ENCODE results near the gene AMOTL1. TPM values are rescaled to one million over a fixed set of nuclear protein-coding genes. Genes with fewer than 3 reads are reported as not detected.

The AMOTL1 gene
- total RNA-seq, 1 donor from 2014 or later, result 45.6 TPM

DNA sequence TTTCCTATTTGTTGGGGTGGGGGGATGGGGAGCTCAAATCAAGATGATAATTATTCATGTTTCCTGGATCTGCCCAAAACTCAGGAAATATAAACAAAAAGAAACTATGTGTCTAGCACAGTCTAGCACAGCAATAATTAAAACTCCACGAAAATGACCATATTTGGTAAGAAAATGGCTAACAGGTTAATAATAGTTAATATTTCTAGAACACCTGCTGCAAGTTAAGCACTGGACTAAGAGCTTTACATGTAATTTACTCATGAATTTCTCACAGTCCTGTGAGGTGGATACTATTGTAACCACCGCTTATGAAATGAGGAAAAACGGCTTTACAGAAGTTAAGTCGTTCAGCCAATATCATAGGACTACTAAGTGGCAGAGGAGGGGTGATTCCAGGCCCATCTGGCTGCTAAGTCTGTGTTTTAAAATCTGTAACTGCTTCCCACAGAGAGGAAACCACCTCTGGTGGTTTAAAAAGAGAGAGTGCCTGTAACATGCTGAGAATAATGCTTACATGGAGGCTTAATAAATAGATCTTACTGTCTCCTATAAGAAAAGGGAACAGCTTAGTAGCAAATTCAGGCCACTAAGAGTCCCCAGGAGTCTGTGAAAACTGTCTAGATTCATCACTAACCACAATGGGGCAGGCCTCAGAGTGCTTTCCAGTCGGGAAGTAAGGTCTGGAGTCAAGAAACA is 11.0 kb upstream of the AMOTL1 start:
- no peaks in the 10 kb centered on the region for H3K36me3 Mint-ChIP-seq (ENCODE audit: low read depth)
- no peak overlapping the region for H3K4me3 Mint-ChIP-seq (ENCODE audit: unreplicated experiment)
- TF ChIP-seq, protein P1, sequence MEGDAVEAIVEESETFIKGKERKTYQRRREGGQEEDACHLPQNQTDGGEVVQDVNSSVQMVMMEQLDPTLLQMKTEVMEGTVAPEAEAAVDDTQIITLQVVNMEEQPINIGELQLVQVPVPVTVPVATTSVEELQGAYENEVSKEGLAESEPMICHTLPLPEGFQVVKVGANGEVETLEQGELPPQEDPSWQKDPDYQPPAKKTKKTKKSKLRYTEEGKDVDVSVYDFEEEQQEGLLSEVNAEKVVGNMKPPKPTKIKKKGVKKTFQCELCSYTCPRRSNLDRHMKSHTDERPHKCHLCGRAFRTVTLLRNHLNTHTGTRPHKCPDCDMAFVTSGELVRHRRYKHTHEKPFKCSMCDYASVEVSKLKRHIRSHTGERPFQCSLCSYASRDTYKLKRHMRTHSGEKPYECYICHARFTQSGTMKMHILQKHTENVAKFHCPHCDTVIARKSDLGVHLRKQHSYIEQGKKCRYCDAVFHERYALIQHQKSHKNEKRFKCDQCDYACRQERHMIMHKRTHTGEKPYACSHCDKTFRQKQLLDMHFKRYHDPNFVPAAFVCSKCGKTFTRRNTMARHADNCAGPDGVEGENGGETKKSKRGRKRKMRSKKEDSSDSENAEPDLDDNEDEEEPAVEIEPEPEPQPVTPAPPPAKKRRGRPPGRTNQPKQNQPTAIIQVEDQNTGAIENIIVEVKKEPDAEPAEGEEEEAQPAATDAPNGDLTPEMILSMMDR (IDR thresholded peaks at IDR 0.05), result no peak
- no peaks in the 10 kb centered on the region for H3K9me3 Mint-ChIP-seq (ENCODE audit: low read depth)
- peaks cover 14% of the 10 kb centered on the region for H3K4me1 Mint-ChIP-seq (ENCODE audit: low read depth)
- DNase-seq (ENCODE audit: low spot score), result no peak
- no peak overlapping the region for H3K27ac Mint-ChIP-seq (ENCODE audit: unreplicated experiment)
- H3K27me3 Mint-ChIP-seq (ENCODE audit: low read depth), result no peaks in the 10 kb centered on the region

DNA sequence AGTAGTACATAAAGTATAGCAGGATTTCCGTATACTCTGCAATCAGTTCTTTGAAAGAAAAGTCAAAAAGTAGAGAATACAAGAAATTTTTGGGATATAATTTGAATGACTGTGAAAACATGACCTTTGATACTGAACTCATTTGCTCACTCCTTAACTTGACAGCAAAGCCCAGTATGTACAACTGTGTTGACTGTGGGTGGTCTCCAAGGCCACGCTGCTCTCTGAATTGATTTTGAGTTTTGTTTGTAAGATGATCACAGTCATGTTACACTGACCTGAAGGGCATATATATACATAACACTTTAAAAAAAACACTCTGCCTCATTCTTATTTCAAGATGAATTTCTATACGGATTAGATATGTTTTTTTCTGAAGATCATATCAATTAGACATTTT is 9.5 kb upstream of the AMOTL1 start:
- no peak overlapping the region for H3K27ac Mint-ChIP-seq (ENCODE audit: unreplicated experiment)
- H3K27me3 Mint-ChIP-seq (ENCODE audit: low read depth), result no peaks in the 10 kb centered on the region
- no peaks in the 10 kb centered on the region for H3K9me3 Mint-ChIP-seq (ENCODE audit: low read depth)
- H3K4me3 Mint-ChIP-seq (ENCODE audit: unreplicated experiment), result no peak overlapping the region
- peaks cover 8% of the 10 kb centered on the region for H3K4me1 Mint-ChIP-seq (ENCODE audit: low read depth)
- TF ChIP-seq, protein P1 (IDR thresholded peaks at IDR 0.05), result no peak
- no peaks in the 10 kb centered on the region for H3K36me3 Mint-ChIP-seq (ENCODE audit: low read depth)
- DNase-seq (ENCODE audit: low spot score), result no peak

DNA sequence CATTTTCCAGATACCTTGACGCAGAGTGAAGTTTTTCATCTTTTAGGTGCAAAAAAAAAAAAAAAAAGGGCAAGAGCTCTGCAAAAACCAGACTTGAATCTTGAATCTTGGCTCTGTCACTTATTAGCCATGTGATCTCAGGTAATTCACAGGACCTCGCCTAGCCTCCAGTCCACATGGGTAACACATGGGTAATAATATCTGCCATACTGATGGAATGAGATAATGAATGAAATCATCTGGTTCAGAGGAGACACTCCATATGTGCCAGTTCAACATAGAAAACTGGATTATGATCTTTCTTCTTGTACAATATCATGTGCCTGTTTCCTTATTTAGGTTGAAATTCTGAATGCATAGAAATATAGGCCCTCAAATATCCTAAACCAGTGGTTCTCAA is 8.6 kb upstream of the AMOTL1 start:
- no peaks in the 10 kb centered on the region for H3K9me3 Mint-ChIP-seq (ENCODE audit: low read depth)
- DNase-seq (ENCODE audit: low spot score), result no peak
- no peak overlapping the region for H3K4me3 Mint-ChIP-seq (ENCODE audit: unreplicated experiment)
- TF ChIP-seq, protein P1 (IDR thresholded peaks at IDR 0.05), result no peak
- peaks cover 8% of the 10 kb centered on the region for H3K4me1 Mint-ChIP-seq (ENCODE audit: low read depth)
- no peaks in the 10 kb centered on the region for H3K36me3 Mint-ChIP-seq (ENCODE audit: low read depth)
- no peak overlapping the region for H3K27ac Mint-ChIP-seq (ENCODE audit: unreplicated experiment)
- H3K27me3 Mint-ChIP-seq (ENCODE audit: low read depth), result no peaks in the 10 kb centered on the region

DNA sequence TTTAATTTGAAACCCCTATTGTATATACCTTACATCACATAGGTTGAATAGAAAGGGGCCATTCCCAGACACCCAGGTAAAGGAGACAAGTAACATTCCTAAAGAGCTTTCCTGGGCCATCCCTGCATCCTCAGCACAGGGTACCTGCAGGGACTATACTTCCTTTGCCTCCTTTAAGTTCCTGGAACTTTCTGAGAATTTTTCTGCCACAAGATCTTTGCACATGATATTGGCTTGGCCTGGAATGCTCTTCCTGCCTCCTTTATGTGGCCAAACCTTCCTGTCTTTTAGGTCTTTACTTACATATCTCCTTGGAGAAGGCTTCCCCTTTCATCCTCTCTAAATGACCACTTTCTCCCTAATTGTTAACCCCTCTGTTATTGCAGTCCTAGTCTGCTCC is 7.9 kb upstream of the AMOTL1 start:
- no peaks in the 10 kb centered on the region for H3K9me3 Mint-ChIP-seq (ENCODE audit: low read depth)
- H3K27ac Mint-ChIP-seq (ENCODE audit: unreplicated experiment), result no peak overlapping the region
- no peaks in the 10 kb centered on the region for H3K27me3 Mint-ChIP-seq (ENCODE audit: low read depth)
- TF ChIP-seq, protein P1 (IDR thresholded peaks at IDR 0.05), result no peak
- H3K4me1 Mint-ChIP-seq (ENCODE audit: low read depth), result peaks cover 8% of the 10 kb centered on the region
- no peak overlapping the region for H3K4me3 Mint-ChIP-seq (ENCODE audit: unreplicated experiment)
- no peaks in the 10 kb centered on the region for H3K36me3 Mint-ChIP-seq (ENCODE audit: low read depth)
- no peak for DNase-seq (ENCODE audit: low spot score)

DNA sequence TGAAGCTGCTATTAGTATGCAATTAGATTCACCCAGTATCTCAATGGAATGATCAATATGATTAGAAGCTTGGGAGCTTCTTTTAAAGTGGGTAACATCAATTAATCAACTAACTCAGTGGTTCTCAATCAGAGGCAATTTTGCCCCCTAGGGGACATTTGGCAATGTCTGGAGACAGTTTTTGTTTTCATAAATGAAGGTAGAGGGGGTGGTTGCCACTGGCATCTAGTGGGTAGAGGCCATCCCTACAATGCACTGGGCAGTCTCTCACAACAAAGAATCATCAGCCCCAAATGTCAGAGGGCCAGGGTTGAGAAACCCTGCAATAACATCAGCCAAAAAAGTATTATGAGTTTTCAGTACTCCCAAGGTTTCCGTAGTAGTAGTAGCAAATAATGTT is 5.9 kb upstream of the AMOTL1 start:
- Mint-ChIP-seq H3K27ac (ENCODE audit: unreplicated experiment) (no peak overlapping the region), H3K4me3 (ENCODE audit: unreplicated experiment) (no peak overlapping the region), H3K36me3 (ENCODE audit: low read depth) (no peaks in the 10 kb centered on the region), H3K9me3 (ENCODE audit: low read depth) (no peaks in the 10 kb centered on the region), H3K27me3 (ENCODE audit: low read depth) (no peaks in the 10 kb centered on the region), H3K4me1 (ENCODE audit: low read depth) (peaks cover 8% of the 10 kb centered on the region)
- DNase-seq (ENCODE audit: low spot score), result no peak
- TF ChIP-seq, protein P1 (IDR thresholded peaks at IDR 0.05), result peak; percentile 68
